ENCODE measurements around the gene RBM18. TPM values are rescaled to one million over a fixed set of nuclear protein-coding genes. Genes with fewer than 3 reads are reported as not detected.

Gene RBM18
- total RNA-seq, result 37.3 TPM
- long read RNA-seq, full-length matches to known transcripts, result 225 of 240 reads
- long read RNA-seq, partial matches to known transcripts, result 4 of 240 reads
- long read RNA-seq, other reads (novel, unspliced or antisense), result 11 of 240 reads

GRCh38 chr9:122264360-122265148, at the start of gene RBM18, which contains the start of gene MRRF:
Gene RBM18 (minus strand): TSS chr9:122264840. CDS start chr9:122261492, 3,348 bp downstream.
Gene MRRF (plus strand): TSS chr9:122264882. CDS start chr9:122270892, 6,010 bp downstream.
- ATAC-seq (ENCODE audit: poor library complexity) (peak; percentile 97), DNase-seq (peak; percentile 96)
- intact Hi-C loops (cut with DNase I), result no loop called here

- ATAC-seq (ENCODE audit: poor library complexity) (no peak), DNase-seq (no peak)
- intact Hi-C loops (cut with DNase I), result no loop called here
Measured at GRCh38 chr9:122314165-122314564, 49.5 kb upstream of the RBM18 start.

- ATAC-seq (ENCODE audit: poor library complexity), result no peak
- intact Hi-C loops (cut with DNase I), result no loop called here
- DNase-seq, result no peak
Measured at GRCh38 chr9:122309861-122310260, 45.2 kb upstream of the RBM18 start.

GRCh38 chr9:122307925-122308324, 43.3 kb upstream of the RBM18 start:
- intact Hi-C loops (cut with DNase I), result no loop called here
- no peak for DNase-seq
- ATAC-seq (ENCODE audit: poor library complexity), result peak; percentile 27

GRCh38 chr9:122307061-122307460, 42.4 kb upstream of the RBM18 start:
- ATAC-seq (ENCODE audit: poor library complexity) (peak; percentile 15), DNase-seq (no peak)
- intact Hi-C loops (cut with DNase I), result no loop called here

- no peak for ATAC-seq (ENCODE audit: poor library complexity)
- no peak for DNase-seq
- intact Hi-C loops (cut with DNase I), result no loop called here
Measured at GRCh38 chr9:122302237-122303093, 37.8 kb upstream of the RBM18 start.

GRCh38 chr9:122297512-122297911, 32.9 kb upstream of the RBM18 start:
- intact Hi-C loops (cut with DNase I), result no loop called here
- no peak for DNase-seq
- no peak for ATAC-seq (ENCODE audit: poor library complexity)

GRCh38 chr9:122294531-122294930, 29.9 kb upstream of the RBM18 start:
- DNase-seq (no peak), ATAC-seq (ENCODE audit: poor library complexity) (no peak)
- intact Hi-C loops (cut with DNase I), result no loop called here

- DNase-seq (no peak), ATAC-seq (ENCODE audit: poor library complexity) (no peak)
- intact Hi-C loops (cut with DNase I), result no loop called here
Measured at GRCh38 chr9:122291458-122291857, 26.8 kb upstream of the RBM18 start.

- DNase-seq (no peak), ATAC-seq (ENCODE audit: poor library complexity) (no peak)
- intact Hi-C loops (cut with DNase I), result no loop called here
Measured at GRCh38 chr9:122287214-122287720, 22.6 kb upstream of the RBM18 start.

- DNase-seq (no peak), ATAC-seq (ENCODE audit: poor library complexity) (no peak)
- intact Hi-C loops (cut with DNase I), result no loop called here
Measured at GRCh38 chr9:122286764-122287163, 22.1 kb upstream of the RBM18 start.

GRCh38 chr9:122281368-122281767, 16.7 kb upstream of the RBM18 start:
- DNase-seq (no peak), ATAC-seq (ENCODE audit: poor library complexity) (peak; percentile 68)
- intact Hi-C loops (cut with DNase I), result no loop called here

- intact Hi-C loops (cut with DNase I), result no loop called here
- DNase-seq, result no peak
- ATAC-seq (ENCODE audit: poor library complexity), result no peak
Measured at GRCh38 chr9:122277285-122277897, 12.8 kb upstream of the RBM18 start.

GRCh38 chr9:122276096-122276495, 11.5 kb upstream of the RBM18 start:
- ATAC-seq (ENCODE audit: poor library complexity) (no peak), DNase-seq (no peak)
- intact Hi-C loops (cut with DNase I), result no loop called here

- ATAC-seq (ENCODE audit: poor library complexity) (no peak), DNase-seq (no peak)
- intact Hi-C loops (cut with DNase I), result no loop called here
Measured at GRCh38 chr9:122274055-122274454, 9.4 kb upstream of the RBM18 start.

GRCh38 chr9:122268041-122268814, 3.6 kb upstream of the RBM18 start:
- intact Hi-C loops (cut with DNase I), result no loop called here
- ATAC-seq (ENCODE audit: poor library complexity) (no peak), DNase-seq (no peak)

GRCh38 chr9:122265149-122265915, 692 bp upstream of the RBM18 start:
- intact Hi-C loops (cut with DNase I), result no loop called here
- DNase-seq, result no peak
- ATAC-seq (ENCODE audit: poor library complexity), result peak; percentile 8
